ENCODE data around the gene NCAPH2.
A peak's percentile ranks its signal among the peaks of the same experiment; 100 is the strongest.

The NCAPH2 gene

GRCh38 chr22:50525104-50525857, 17.3 kb downstream of the NCAPH2 start, which contains the start of gene SCO2:
SCO2 (minus strand) TSS chr22:50525598; CDS start chr22:50524411, 1,187 bp downstream.
- Histone ChIP-seq H3K4me1 (peaks cover 13% of the 10 kb centered on the region; the same call in 1 of the 2 replicates), H3K27me3 (peaks cover 12% of the 10 kb centered on the region), H3K9me3 (peaks cover 3% of the 10 kb centered on the region; the same call in 1 of the 2 replicates), H3K4me3 (ENCODE audit: low read depth, low read length) (peak within 1 kb of the TSS; percentile 85), H3K36me3 (peaks cover 30% of the 10 kb centered on the region)
- peak; percentile 52 for TF ChIP-seq CTCF (IDR thresholded peaks at IDR 0.05; ENCODE audit: low read depth, low read length)
- peak; percentile 99 for DNase-seq

GRCh38 chr22:50525858-50526107, 17.8 kb downstream of the NCAPH2 start:
- peak overlapping the region; percentile 85 for H3K4me3 ChIP-seq (ENCODE audit: low read depth, low read length)
- peaks cover 13% of the 10 kb centered on the region; the same call in 1 of the 2 replicates for H3K4me1 ChIP-seq
- peaks cover 28% of the 10 kb centered on the region for H3K36me3 ChIP-seq
- no peak for TF ChIP-seq CTCF (IDR thresholded peaks at IDR 0.05; ENCODE audit: low read depth, low read length)
- DNase-seq = no peak
- H3K9me3 ChIP-seq = peaks cover 5% of the 10 kb centered on the region; the same call in 1 of the 2 replicates
- peaks cover 17% of the 10 kb centered on the region for H3K27me3 ChIP-seq

GRCh38 chr22:50526108-50526833, 18.2 kb downstream of the NCAPH2 start:
- Histone ChIP-seq H3K9me3 (peaks cover 5% of the 10 kb centered on the region; the same call in 1 of the 2 replicates), H3K27me3 (peaks cover 22% of the 10 kb centered on the region), H3K36me3 (peaks cover 24% of the 10 kb centered on the region), H3K4me1 (peaks cover 17% of the 10 kb centered on the region), H3K4me3 (ENCODE audit: low read depth, low read length) (peak overlapping the region; percentile 85)
- peak; percentile 40; the same call in 1 of the 2 replicates for TF ChIP-seq CTCF (IDR thresholded peaks at IDR 0.05; ENCODE audit: low read depth, low read length)
- peak; percentile 91 for DNase-seq

GRCh38 chr22:50526834-50527801, 19.1 kb downstream of the NCAPH2 start:
- DNase-seq = peak; percentile 66
- H3K9me3 ChIP-seq = peaks cover 5% of the 10 kb centered on the region; the same call in 1 of the 2 replicates
- H3K4me3 ChIP-seq (ENCODE audit: low read depth, low read length) = peak overlapping the region; percentile 85
- peaks cover 17% of the 10 kb centered on the region for H3K36me3 ChIP-seq
- no peak for TF ChIP-seq CTCF (IDR thresholded peaks at IDR 0.05; ENCODE audit: low read depth, low read length)
- peaks cover 17% of the 10 kb centered on the region for H3K4me1 ChIP-seq
- peaks cover 30% of the 10 kb centered on the region for H3K27me3 ChIP-seq

GRCh38 chr22:50527921-50528681, 20.1 kb downstream of the NCAPH2 start:
- TF ChIP-seq CTCF (IDR thresholded peaks at IDR 0.05; ENCODE audit: low read depth, low read length) = no peak
- peaks cover 5% of the 10 kb centered on the region; the same call in 1 of the 2 replicates for H3K9me3 ChIP-seq
- peaks cover 17% of the 10 kb centered on the region for H3K4me1 ChIP-seq
- peaks cover 10% of the 10 kb centered on the region for H3K36me3 ChIP-seq
- DNase-seq = no peak
- no peak overlapping the region for H3K4me3 ChIP-seq (ENCODE audit: low read depth, low read length)
- H3K27me3 ChIP-seq = peaks cover 40% of the 10 kb centered on the region

Data from BE2C (cell line).